Breast epithelium (tissue), 3 donors: ENCODE data around the gene GAREM2.

Experiments
- POLR2A ChIP-seq: fragments of 450-650 bp; IDR thresholded peaks from one replicate; pipeline ENCODE4 v1.6.1; 2016; ENCODE audit warnings: antibody characterized with exemption, mild to moderate bottlenecking, moderate library complexity
- POLR2AphosphoS5 ChIP-seq, 3 donors: sonication (generic); formaldehyde crosslinking; IDR thresholded peaks; one replicate each; pipeline ENCODE4 v1.6.1; 2017; ENCODE audit warnings: antibody characterized with exemption in 3 of 3
- TF ChIP-seq, protein P1 (sequence below), 3 donors: fragments of 450-650 bp; IDR thresholded peaks; one replicate each; pipeline ENCODE4 v1.5.1; 2016 to 2017; ENCODE audit warnings: antibody characterized with exemption in 3 of 3, mild to moderate bottlenecking in 3 of 3, moderate library complexity in 3 of 3

DNA sequence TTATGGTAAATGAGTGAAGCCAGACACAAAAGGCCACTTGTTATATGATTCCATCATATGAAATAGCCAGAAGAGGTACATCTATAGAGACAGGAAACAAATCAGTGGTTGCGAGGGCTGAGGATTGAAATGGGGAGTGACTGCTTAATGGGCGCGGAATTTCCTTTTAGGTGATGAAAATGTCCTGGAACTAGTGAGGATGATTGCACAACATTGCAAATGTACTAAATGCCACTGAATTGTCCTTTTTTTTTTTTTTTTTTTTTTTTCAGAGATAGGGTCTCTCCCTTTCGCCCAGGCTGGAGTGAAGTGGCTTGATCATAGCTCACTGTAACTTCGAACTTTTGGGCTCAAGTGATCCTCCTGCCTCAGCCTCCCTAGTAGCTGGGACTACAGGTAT is 15.3 kb upstream of the GAREM2 start:
- TF ChIP-seq, protein P1, sequence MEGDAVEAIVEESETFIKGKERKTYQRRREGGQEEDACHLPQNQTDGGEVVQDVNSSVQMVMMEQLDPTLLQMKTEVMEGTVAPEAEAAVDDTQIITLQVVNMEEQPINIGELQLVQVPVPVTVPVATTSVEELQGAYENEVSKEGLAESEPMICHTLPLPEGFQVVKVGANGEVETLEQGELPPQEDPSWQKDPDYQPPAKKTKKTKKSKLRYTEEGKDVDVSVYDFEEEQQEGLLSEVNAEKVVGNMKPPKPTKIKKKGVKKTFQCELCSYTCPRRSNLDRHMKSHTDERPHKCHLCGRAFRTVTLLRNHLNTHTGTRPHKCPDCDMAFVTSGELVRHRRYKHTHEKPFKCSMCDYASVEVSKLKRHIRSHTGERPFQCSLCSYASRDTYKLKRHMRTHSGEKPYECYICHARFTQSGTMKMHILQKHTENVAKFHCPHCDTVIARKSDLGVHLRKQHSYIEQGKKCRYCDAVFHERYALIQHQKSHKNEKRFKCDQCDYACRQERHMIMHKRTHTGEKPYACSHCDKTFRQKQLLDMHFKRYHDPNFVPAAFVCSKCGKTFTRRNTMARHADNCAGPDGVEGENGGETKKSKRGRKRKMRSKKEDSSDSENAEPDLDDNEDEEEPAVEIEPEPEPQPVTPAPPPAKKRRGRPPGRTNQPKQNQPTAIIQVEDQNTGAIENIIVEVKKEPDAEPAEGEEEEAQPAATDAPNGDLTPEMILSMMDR (IDR thresholded peaks at IDR 0.05), result no peak
- TF ChIP-seq POLR2A, result no peak
- no peak for TF ChIP-seq POLR2AphosphoS5 (IDR thresholded peaks at IDR 0.05)
